Astrocyte (in vitro differentiated cells and primary cell): ENCODE data around the gene LILRA1. TPM values are rescaled to one million over a fixed set of nuclear protein-coding genes. Genes with fewer than 3 reads are reported as not detected.
"Not testable (repeated sequence)": the region's sequence is repeated elsewhere in the genome, so short reads cannot be mapped to it uniquely, and the experiment has no call there.

Source experiments
- DNase-seq: peaks from one replicate; pipeline ENCODE4 v3.0.0-alpha.2; 2010; ENCODE audit warnings: low read depth
- FAIRE-seq: peaks from 2 replicates; lab custom pipeline; 2011; peaks lifted over from hg19 to GRCh38; lab: Jason Lieb, UNC
- H2AFZ ChIP-seq: 2 replicates; pipeline ENCODE4 v1.6.0; 2012; ENCODE audit warnings: low read depth, low read length, inconsistent platforms
- H3K27ac ChIP-seq: 2 replicates; pipeline ENCODE4 v1.5.1; 2011; ENCODE audit warnings: low read depth, low read length, inconsistent platforms
- H3K27me3 ChIP-seq: 2 replicates; pipeline ENCODE4 v1.6.0; 2011; ENCODE audit warnings: low read length, inconsistent platforms; ENCODE audit not compliant: insufficient read depth
- H3K36me3 ChIP-seq: 2 replicates; pipeline ENCODE4 v1.5.1; 2011; ENCODE audit warnings: low read length, inconsistent platforms; ENCODE audit not compliant: insufficient read depth
- H3K4me1 ChIP-seq: 2 replicates; pipeline ENCODE4 v1.5.1; 2011; ENCODE audit warnings: low read length, inconsistent platforms; ENCODE audit not compliant: insufficient read depth
- H3K4me2 ChIP-seq: 2 replicates; pipeline ENCODE4 v1.6.0; 2012; ENCODE audit warnings: low read length, inconsistent platforms
- H3K4me3 ChIP-seq: 2 replicates; pipeline ENCODE4 v1.5.1; 2011; ENCODE audit warnings: low read depth, mild to moderate bottlenecking, low read length, inconsistent platforms; ENCODE audit not compliant: insufficient read depth
- H3K79me2 ChIP-seq: 2 replicates; pipeline ENCODE4 v1.6.0; 2012; ENCODE audit warnings: mild to moderate bottlenecking, low read length, inconsistent platforms; ENCODE audit not compliant: insufficient read depth
- H3K9ac ChIP-seq: 2 replicates; pipeline ENCODE4 v1.6.0; 2012; ENCODE audit warnings: mild to moderate bottlenecking, low read length, inconsistent platforms
- H3K9me3 ChIP-seq: 2 replicates; pipeline ENCODE4 v1.5.1; 2012; ENCODE audit warnings: low read depth, mild to moderate bottlenecking, low read length, inconsistent platforms; ENCODE audit not compliant: insufficient read depth
- H4K20me1 ChIP-seq: 2 replicates; pipeline ENCODE4 v1.6.0; 2012; ENCODE audit warnings: low read length, inconsistent platforms; ENCODE audit not compliant: insufficient read depth
- H3K27ac Mint-ChIP-seq: one replicate; pipeline ENCODE4 v1.8.0; 2021; ENCODE audit warnings: mild to moderate bottlenecking, mixed read lengths; ENCODE audit not compliant: unreplicated experiment
- H3K27me3 Mint-ChIP-seq: one replicate; pipeline ENCODE4 v1.8.0; 2021; ENCODE audit warnings: low read depth, mixed read lengths; ENCODE audit not compliant: unreplicated experiment
- H3K36me3 Mint-ChIP-seq: one replicate; pipeline ENCODE4 v1.8.0; 2021; ENCODE audit warnings: low read depth, mixed read lengths; ENCODE audit not compliant: unreplicated experiment
- H3K4me1 Mint-ChIP-seq: one replicate; pipeline ENCODE4 v1.8.0; 2021; ENCODE audit warnings: low read depth, mixed read lengths; ENCODE audit not compliant: unreplicated experiment
- H3K4me3 Mint-ChIP-seq: one replicate; pipeline ENCODE4 v1.8.0; 2021; ENCODE audit warnings: mild to moderate bottlenecking, moderate library complexity, mixed read lengths; ENCODE audit not compliant: unreplicated experiment
- H3K9me3 Mint-ChIP-seq: one replicate; pipeline ENCODE4 v1.8.0; 2021; ENCODE audit warnings: mild to moderate bottlenecking, mixed read lengths; ENCODE audit not compliant: unreplicated experiment
- CTCF ChIP-seq: IDR thresholded peaks from 2 replicates; pipeline ENCODE4 v1.5.1; 2011; ENCODE audit warnings: low read depth, mild to moderate bottlenecking, inconsistent platforms, low read length, moderate library complexity; ENCODE audit not compliant: insufficient read depth
- EZH2 ChIP-seq: IDR thresholded peaks from 2 replicates; pipeline ENCODE4 v1.6.1; 2012; ENCODE audit warnings: mild to moderate bottlenecking, low read length, inconsistent platforms; ENCODE audit not compliant: insufficient read depth
- total RNA-seq: library from RNA; stranded (reverse); gene quantifications from 2 replicates; pipeline ENCODE4 v1.2.1, GENCODE V29; 2021

The LILRA1 gene
- total RNA-seq, 1 donor from 2014 or later: not detected

- no peak within 1 kb of the TSS for H3K9ac ChIP-seq
- H3K27ac Mint-ChIP-seq: no peak within 1 kb of the TSS
- no peaks in the 10 kb centered on the region for H3K79me2 ChIP-seq
- no peaks in the 10 kb centered on the region for H3K36me3 Mint-ChIP-seq
- no peaks in the 10 kb centered on the region for H3K27me3 ChIP-seq
- H3K4me2 ChIP-seq: no peak within 1 kb of the TSS
- H3K27me3 Mint-ChIP-seq: no peaks in the 10 kb centered on the region
- H3K27ac ChIP-seq: no peak within 1 kb of the TSS
- no peaks in the 10 kb centered on the region for H3K4me1 ChIP-seq
- H3K9me3 ChIP-seq: peaks cover 15% of the 10 kb centered on the region
- no peaks in the 10 kb centered on the region for H3K4me1 Mint-ChIP-seq
- no peak within 1 kb of the TSS for H2AFZ ChIP-seq
- no peaks in the 10 kb centered on the region for H4K20me1 ChIP-seq
- no peak for DNase-seq
- no peaks in the 10 kb centered on the region for H3K36me3 ChIP-seq
- no peak for FAIRE-seq
- no peak for TF ChIP-seq CTCF
- TF ChIP-seq EZH2: no peak
- no peak within 1 kb of the TSS for H3K4me3 Mint-ChIP-seq
- H3K4me3 ChIP-seq: no peak within 1 kb of the TSS
- peaks cover 13% of the 10 kb centered on the region for H3K9me3 Mint-ChIP-seq
Measured at GRCh38 chr19:54573330-54573872, 20.0 kb upstream of the LILRA1 start, which contains the start of gene LILRA2. TSS of gene LILRA2 (plus strand) at chr19:54573790. CDS start at chr19:54573879, 89 bp downstream.

DNA sequence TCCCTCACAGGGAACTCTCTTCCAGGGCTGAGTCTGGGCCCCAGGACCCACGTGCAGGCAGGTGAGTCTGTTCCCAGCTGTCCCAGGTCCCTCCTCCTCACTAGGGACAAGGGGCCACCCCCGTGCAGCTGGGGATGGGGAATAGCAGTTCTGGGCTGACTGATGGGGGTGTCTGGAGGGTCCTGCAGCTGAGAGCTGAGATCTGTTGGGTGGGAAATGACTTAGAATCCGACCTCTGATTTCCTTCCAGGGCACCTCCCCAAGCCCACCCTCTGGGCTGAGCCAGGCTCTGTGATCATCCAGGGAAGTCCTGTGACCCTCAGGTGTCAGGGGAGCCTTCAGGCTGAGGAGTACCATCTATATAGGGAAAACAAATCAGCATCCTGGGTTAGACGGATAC, 19.4 kb upstream of the LILRA1 start:
- FAIRE-seq (no peak), DNase-seq (no peak)
- no peak overlapping the region for H2AFZ ChIP-seq
- no peaks in the 10 kb centered on the region for H3K36me3 ChIP-seq
- Mint-ChIP-seq H3K27ac (no peak overlapping the region), H3K4me1 (no peaks in the 10 kb centered on the region), H3K4me3 (no peak overlapping the region), H3K36me3 (no peaks in the 10 kb centered on the region), H3K27me3 (no peaks in the 10 kb centered on the region), H3K9me3 (peaks cover 19% of the 10 kb centered on the region)
- no peak overlapping the region for H3K27ac ChIP-seq
- H3K9me3 ChIP-seq: peaks cover 13% of the 10 kb centered on the region
- no peaks in the 10 kb centered on the region for H3K27me3 ChIP-seq
- no peaks in the 10 kb centered on the region for H3K4me1 ChIP-seq
- TF ChIP-seq CTCF: no peak
- no peak for TF ChIP-seq EZH2
- H3K4me2 ChIP-seq: no peak overlapping the region
- H3K4me3 ChIP-seq: no peak overlapping the region
- no peaks in the 10 kb centered on the region for H3K79me2 ChIP-seq
- no peak overlapping the region for H3K9ac ChIP-seq
- H4K20me1 ChIP-seq: no peaks in the 10 kb centered on the region

DNA sequence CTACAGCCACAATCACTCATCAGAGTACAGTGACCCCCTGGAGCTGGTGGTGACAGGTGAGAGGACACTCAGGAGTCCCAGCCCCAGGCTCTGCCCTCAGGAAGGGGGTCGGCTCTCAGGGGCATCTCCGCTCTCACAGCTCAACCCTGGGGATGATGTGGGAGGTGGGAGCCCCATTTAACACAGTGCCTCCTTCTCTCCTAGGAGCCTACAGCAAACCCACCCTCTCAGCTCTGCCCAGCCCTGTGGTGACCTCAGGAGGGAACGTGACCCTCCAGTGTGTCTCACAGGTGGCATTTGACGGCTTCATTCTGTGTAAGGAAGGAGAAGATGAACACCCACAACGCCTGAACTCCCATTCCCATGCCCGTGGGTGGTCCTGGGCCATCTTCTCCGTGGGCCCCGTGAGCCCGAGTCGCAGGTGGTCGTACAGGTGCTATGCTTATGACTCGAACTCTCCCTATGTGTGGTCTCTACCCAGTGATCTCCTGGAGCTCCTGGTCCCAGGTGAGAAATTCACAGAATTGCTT, 18.8 kb upstream of the LILRA1 start:
- H3K4me1 ChIP-seq: no peaks in the 10 kb centered on the region
- no peak for DNase-seq
- H3K4me2 ChIP-seq: no peak overlapping the region
- H4K20me1 ChIP-seq: no peaks in the 10 kb centered on the region
- peaks cover 12% of the 10 kb centered on the region for H3K9me3 ChIP-seq
- no peaks in the 10 kb centered on the region for H3K79me2 ChIP-seq
- H3K36me3 ChIP-seq: no peaks in the 10 kb centered on the region
- Mint-ChIP-seq H3K4me1 (no peaks in the 10 kb centered on the region), H3K27me3 (no peaks in the 10 kb centered on the region), H3K9me3 (peaks cover 22% of the 10 kb centered on the region), H3K27ac (no peak overlapping the region), H3K4me3 (no peak overlapping the region), H3K36me3 (no peaks in the 10 kb centered on the region)
- H3K9ac ChIP-seq: no peak overlapping the region
- no peak for FAIRE-seq
- no peak overlapping the region for H3K4me3 ChIP-seq
- no peak overlapping the region for H2AFZ ChIP-seq
- no peak for TF ChIP-seq CTCF
- no peak for TF ChIP-seq EZH2
- H3K27me3 ChIP-seq: no peaks in the 10 kb centered on the region
- H3K27ac ChIP-seq: no peak overlapping the region

DNA sequence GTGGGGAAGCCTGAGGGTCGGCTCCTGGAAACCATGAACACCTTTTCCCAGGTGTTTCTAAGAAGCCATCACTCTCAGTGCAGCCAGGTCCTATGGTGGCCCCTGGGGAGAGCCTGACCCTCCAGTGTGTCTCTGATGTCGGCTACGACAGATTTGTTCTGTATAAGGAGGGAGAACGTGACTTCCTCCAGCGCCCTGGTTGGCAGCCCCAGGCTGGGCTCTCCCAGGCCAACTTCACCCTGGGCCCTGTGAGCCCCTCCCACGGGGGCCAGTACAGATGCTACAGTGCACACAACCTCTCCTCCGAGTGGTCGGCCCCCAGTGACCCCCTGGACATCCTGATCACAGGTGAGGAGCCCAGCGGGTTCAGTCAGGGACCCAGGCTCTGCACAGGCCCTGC, 18.2 kb upstream of the LILRA1 start:
- H3K9me3 ChIP-seq: peaks cover 12% of the 10 kb centered on the region
- not testable (repeated sequence) for H3K4me1 Mint-ChIP-seq, H3K27ac ChIP-seq, H3K27me3 ChIP-seq, H3K4me1 ChIP-seq, H3K4me3 Mint-ChIP-seq, H4K20me1 ChIP-seq, H3K27me3 Mint-ChIP-seq, H3K9ac ChIP-seq, H3K27ac Mint-ChIP-seq, H3K36me3 Mint-ChIP-seq, H3K36me3 ChIP-seq, H2AFZ ChIP-seq, H3K4me2 ChIP-seq, H3K79me2 ChIP-seq, DNase-seq, FAIRE-seq, H3K4me3 ChIP-seq
- peaks cover 20% of the 10 kb centered on the region for H3K9me3 Mint-ChIP-seq
